Osteoblast (primary cell): ENCODE measurements around the gene ANKRD34A. TPM values are rescaled to one million over a fixed set of nuclear protein-coding genes. Genes with fewer than 3 reads are reported as not detected.
"Not testable (repeated sequence)": the region's sequence is repeated elsewhere in the genome, so short reads cannot be mapped to it uniquely, and the experiment has no call there.

Experiments
- DNase-seq: peaks from one replicate; pipeline ENCODE4 v3.0.0; 2011; ENCODE audit warnings: low spot score, mixed read lengths; ENCODE audit not compliant: insufficient read length; ENCODE audit errors: missing footprints
- H2AFZ ChIP-seq: 2 replicates; pipeline ENCODE4 v1.6.0; 2011; ENCODE audit warnings: mild to moderate bottlenecking, low read length
- H3K27ac ChIP-seq: 2 replicates; pipeline ENCODE4 v1.5.1; 2011; ENCODE audit warnings: mild to moderate bottlenecking, low read depth, low read length, moderate library complexity
- H3K27me3 ChIP-seq: 2 replicates; pipeline ENCODE4 v1.6.0; 2012; ENCODE audit warnings: mild to moderate bottlenecking, control low read depth, inconsistent platforms, low read length, moderate library complexity; ENCODE audit not compliant: insufficient read depth
- H3K36me3 ChIP-seq: 2 replicates; pipeline ENCODE4 v1.5.1; 2011; ENCODE audit warnings: mild to moderate bottlenecking, low read length, control low read depth, moderate library complexity; ENCODE audit not compliant: insufficient read depth
- H3K4me1 ChIP-seq: 2 replicates; pipeline ENCODE4 v1.5.1; 2011; ENCODE audit warnings: mild to moderate bottlenecking, low read length, control low read depth, moderate library complexity; ENCODE audit not compliant: insufficient read depth
- H3K4me2 ChIP-seq: 2 replicates; pipeline ENCODE4 v1.6.0; 2011; ENCODE audit warnings: mild to moderate bottlenecking, low read length; ENCODE audit not compliant: insufficient read depth
- H3K4me3 ChIP-seq: fragments of 200-600 bp; sonication (generic); 3 replicates; pipeline ENCODE4 v1.5.1; 2012; ENCODE audit warnings: mild to moderate bottlenecking, low read length, inconsistent platforms; ENCODE audit not compliant: insufficient read depth
- H3K79me2 ChIP-seq: 2 replicates; pipeline ENCODE4 v1.6.0; 2012; ENCODE audit warnings: mild to moderate bottlenecking, low read length, control low read depth, inconsistent platforms; ENCODE audit not compliant: insufficient read depth
- H3K9me3 ChIP-seq: 2 replicates; pipeline ENCODE4 v1.5.1; 2011; ENCODE audit warnings: low read depth, low read length, control low read depth
- H4K20me1 ChIP-seq: 2 replicates; pipeline ENCODE4 v1.6.0; 2012; ENCODE audit warnings: mild to moderate bottlenecking, low read length, control low read depth; ENCODE audit not compliant: insufficient read depth
- total RNA-seq: library from RNA; depleted of rRNA; stranded (reverse); fragments of >200 nt; gene quantifications from 2 replicates; pipeline ENCODE4 v1.2.3, GENCODE V29; 2012
- TF ChIP-seq, protein P1 (sequence below): IDR thresholded peaks from 2 replicates; pipeline ENCODE4 v1.5.1; 2011; ENCODE audit warnings: mild to moderate bottlenecking, low read depth, low read length, moderate library complexity; ENCODE audit errors: extremely low read depth

Gene ANKRD34A
- total RNA-seq, 1 donor = 1.1 TPM

DNA sequence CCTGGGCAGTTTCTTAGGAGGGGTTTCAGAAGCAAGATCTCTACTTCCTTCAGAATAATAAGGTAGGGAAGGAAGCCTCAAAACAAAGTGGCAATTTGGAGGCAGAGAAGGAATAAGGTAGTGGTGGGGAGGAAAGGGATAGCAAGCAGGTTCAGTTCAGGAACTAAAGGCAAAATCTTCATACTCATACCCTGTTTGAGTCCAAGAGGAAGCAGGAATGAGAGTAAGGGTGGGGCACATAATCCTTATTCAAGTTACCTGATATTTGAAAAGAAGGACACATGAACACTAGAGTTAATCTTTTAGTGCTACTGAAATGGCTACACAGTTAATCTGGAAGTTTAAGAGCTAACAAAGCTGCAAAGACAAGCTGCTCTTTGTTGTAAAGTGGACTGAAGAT lies 28.7 kb downstream of the ANKRD34A start:
- peaks cover 35% of the 10 kb centered on the region for H3K36me3 ChIP-seq
- H3K4me3 ChIP-seq = no peak overlapping the region
- DNase-seq = no peak
- H2AFZ ChIP-seq = no peak overlapping the region
- no peaks in the 10 kb centered on the region for H3K79me2 ChIP-seq
- no peaks in the 10 kb centered on the region for H4K20me1 ChIP-seq
- no peaks in the 10 kb centered on the region for H3K9me3 ChIP-seq
- no peaks in the 10 kb centered on the region for H3K27me3 ChIP-seq
- peaks cover 4% of the 10 kb centered on the region for H3K4me1 ChIP-seq
- no peak overlapping the region for H3K27ac ChIP-seq
- H3K4me2 ChIP-seq = no peak overlapping the region
- TF ChIP-seq, protein P1, sequence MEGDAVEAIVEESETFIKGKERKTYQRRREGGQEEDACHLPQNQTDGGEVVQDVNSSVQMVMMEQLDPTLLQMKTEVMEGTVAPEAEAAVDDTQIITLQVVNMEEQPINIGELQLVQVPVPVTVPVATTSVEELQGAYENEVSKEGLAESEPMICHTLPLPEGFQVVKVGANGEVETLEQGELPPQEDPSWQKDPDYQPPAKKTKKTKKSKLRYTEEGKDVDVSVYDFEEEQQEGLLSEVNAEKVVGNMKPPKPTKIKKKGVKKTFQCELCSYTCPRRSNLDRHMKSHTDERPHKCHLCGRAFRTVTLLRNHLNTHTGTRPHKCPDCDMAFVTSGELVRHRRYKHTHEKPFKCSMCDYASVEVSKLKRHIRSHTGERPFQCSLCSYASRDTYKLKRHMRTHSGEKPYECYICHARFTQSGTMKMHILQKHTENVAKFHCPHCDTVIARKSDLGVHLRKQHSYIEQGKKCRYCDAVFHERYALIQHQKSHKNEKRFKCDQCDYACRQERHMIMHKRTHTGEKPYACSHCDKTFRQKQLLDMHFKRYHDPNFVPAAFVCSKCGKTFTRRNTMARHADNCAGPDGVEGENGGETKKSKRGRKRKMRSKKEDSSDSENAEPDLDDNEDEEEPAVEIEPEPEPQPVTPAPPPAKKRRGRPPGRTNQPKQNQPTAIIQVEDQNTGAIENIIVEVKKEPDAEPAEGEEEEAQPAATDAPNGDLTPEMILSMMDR = no peak

DNA sequence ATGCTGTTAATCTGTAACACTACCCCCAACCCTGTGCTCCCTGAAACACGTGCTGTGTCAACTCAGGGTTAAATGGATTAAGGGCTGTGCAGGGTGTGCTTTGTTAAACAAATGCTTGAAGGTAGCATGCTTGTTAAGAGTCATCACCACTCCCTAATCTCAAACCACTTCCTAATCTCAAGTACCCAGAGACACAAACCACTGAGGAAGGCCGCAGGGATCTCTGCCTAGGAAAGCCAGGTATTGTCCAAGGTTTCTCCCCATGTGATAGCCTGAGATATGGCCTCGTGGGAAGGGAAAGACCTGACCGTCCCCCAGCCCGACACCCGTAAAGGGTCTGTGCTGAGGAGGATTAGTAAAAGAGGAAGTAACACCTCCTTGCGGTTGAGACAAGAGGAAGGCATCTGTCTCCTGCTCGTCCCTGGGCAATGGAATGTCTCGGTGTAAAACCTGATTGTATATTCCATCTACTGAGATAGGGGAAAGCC lies 31.8 kb downstream of the ANKRD34A start:
- DNase-seq, H3K27ac ChIP-seq, H3K79me2 ChIP-seq, H3K27me3 ChIP-seq, H3K4me3 ChIP-seq, H3K9me3 ChIP-seq, H4K20me1 ChIP-seq, H3K4me1 ChIP-seq, H2AFZ ChIP-seq, H3K4me2 ChIP-seq: not testable (repeated sequence)
- peaks cover 29% of the 10 kb centered on the region for H3K36me3 ChIP-seq

DNA sequence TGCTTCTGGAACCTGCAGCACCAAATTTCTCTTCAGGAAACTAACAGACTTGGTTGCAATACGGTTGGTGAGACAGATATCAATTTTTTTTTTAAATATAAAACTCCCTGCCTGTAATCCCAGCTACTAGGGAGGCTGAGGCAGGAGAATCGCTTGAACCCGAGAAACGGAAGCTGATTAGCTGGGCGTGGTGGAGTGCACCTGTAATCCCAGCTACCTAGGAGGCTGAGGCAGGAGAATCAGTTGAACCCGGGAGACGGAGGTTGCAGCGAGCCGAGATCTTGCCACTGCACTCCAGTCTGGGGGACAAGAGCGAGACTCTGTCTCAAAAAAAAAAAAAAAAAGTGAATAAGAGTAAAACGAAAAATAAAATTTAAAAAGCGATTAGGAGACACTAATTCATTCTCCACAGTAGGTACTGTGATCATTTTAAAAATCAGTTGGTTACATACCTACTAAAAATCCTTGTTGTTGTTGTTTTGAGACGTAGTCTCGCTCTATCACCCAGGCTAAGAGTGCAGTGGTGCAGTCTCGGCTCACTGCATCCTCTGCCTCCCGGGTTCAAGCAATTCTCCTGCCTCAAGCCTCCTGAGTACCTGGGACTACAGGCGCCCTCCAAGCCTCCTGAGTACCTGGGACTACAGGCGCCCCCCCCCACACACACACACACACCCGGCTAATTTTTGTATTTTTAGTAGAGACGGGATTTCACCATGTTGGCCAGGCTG lies 36.3 kb downstream of the ANKRD34A start:
- Histone ChIP-seq H3K4me1 (peaks cover 8% of the 10 kb centered on the region), H3K36me3 (peaks cover 18% of the 10 kb centered on the region), H3K27ac (peak overlapping the region; percentile 99), H4K20me1 (no peaks in the 10 kb centered on the region), H3K4me2 (peak overlapping the region; percentile 92), H2AFZ (peak overlapping the region; percentile 78), H3K79me2 (peaks cover 17% of the 10 kb centered on the region), H3K9me3 (no peaks in the 10 kb centered on the region), H3K4me3 (peak overlapping the region; percentile 83), H3K27me3 (no peaks in the 10 kb centered on the region)
- TF ChIP-seq, protein P1 = no peak
- no peak for DNase-seq

DNA sequence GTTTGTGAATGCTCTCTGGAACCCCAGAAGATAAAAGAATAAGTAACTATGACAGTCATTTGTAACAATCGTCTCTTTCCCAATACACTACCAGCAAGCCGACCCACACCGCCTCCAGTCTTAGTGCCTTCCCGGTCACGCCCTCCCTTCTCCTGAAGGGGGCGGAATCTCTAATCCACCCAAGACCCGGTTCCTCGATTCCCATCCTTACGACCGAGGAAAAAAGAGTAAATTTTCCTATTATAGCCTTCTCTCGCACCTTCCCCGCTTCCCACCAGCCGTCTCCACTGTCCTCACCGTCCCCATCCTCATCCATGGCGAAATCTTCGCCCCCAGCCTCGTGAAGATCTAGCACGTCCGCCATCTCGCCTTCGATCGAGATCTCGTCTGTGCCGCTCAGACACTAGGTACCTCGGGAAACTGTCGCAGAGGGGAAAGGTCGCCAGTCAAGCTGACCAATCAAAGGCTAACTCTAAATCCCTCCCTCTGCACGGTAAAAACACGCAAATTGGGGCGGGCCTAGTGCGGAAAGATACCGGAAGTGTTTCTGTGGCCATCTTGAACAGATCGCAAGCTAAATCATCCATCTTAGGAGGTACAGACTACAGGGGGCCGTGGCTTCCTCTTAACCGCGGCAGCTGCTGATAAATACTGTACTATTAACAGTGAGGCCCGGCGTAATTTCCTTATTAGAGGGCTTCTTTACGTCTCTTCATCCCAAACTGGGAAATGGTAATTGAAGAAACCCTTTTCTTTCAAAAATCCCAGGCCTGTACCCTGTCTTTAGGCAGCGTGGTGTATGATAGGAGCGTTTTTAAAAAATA lies 37.1 kb downstream of the ANKRD34A start, which contains the start of gene RBM8A:
Gene RBM8A, minus strand, starts transcription at position 422 of the 824 bp plus-strand sequence. Its CDS starts 58 bp downstream, at position 364.
- peaks cover 17% of the 10 kb centered on the region for H3K79me2 ChIP-seq

More for the DNA sequence above, 37.1 kb downstream of the ANKRD34A start, which contains the start of gene RBM8A:
- H3K27me3 ChIP-seq = no peaks in the 10 kb centered on the region
- DNase-seq = peak; percentile 95
- H3K4me3 ChIP-seq = peak within 1 kb of the TSS; percentile 83
- peak within 1 kb of the TSS; percentile 99 for H3K27ac ChIP-seq
- no peaks in the 10 kb centered on the region for H4K20me1 ChIP-seq
- TF ChIP-seq, protein P1 = peak; percentile 62
- H3K4me2 ChIP-seq = peak within 1 kb of the TSS; percentile 92
- no peaks in the 10 kb centered on the region for H3K9me3 ChIP-seq
- H3K4me1 ChIP-seq = peaks cover 8% of the 10 kb centered on the region
- peaks cover 20% of the 10 kb centered on the region for H3K36me3 ChIP-seq
- H2AFZ ChIP-seq = peak within 1 kb of the TSS; percentile 91
